DND-41 (cell line): ENCODE data around the gene SMAP2.

Experiments used
- ATAC-seq: fragments of 200-7000 bp; cut with Tn5 transposase; 3 replicates; pipeline ENCODE4 v1.9.1; 2021; ENCODE audit warnings: low read depth; ENCODE audit not compliant: insufficient read depth
- DNase-seq: peaks from one replicate; pipeline ENCODE4 v3.0.0-alpha.2; 2020
- H2AFZ ChIP-seq: 2 replicates; pipeline ENCODE4 v1.6.0; 2012; ENCODE audit warnings: low read depth, low read length
- H3K27ac ChIP-seq: 2 replicates; pipeline ENCODE4 v1.5.1; 2012; ENCODE audit warnings: low read length, inconsistent platforms
- H3K27me3 ChIP-seq: fragments of 200-600 bp; sonication (generic); 2 replicates; pipeline ENCODE4 v1.6.0; 2012; ENCODE audit warnings: low read length, mild to moderate bottlenecking, inconsistent platforms; ENCODE audit not compliant: insufficient read depth, poor library complexity
- H3K36me3 ChIP-seq: 2 replicates; pipeline ENCODE4 v1.5.1; 2012; ENCODE audit warnings: low read length, inconsistent platforms; ENCODE audit not compliant: insufficient read depth
- H3K4me1 ChIP-seq: 2 replicates; pipeline ENCODE4 v1.5.1; 2012; ENCODE audit warnings: mild to moderate bottlenecking, low read length; ENCODE audit not compliant: insufficient read depth
- H3K4me2 ChIP-seq: 2 replicates; pipeline ENCODE4 v1.6.0; 2012; ENCODE audit warnings: mild to moderate bottlenecking, moderate library complexity, low read length, inconsistent platforms; ENCODE audit not compliant: insufficient read depth
- H3K4me3 ChIP-seq, 2 experiments: fragments of 200-600 bp in 1 of 2; shearing (Covaris generic) in 1 of 2; 2 replicates each; pipeline ENCODE4 v1.5.1; 2012 to 2016; ENCODE audit warnings: inconsistent platforms in 2 of 2, low read length in 2 of 2, mild to moderate bottlenecking in 2 of 2, low read depth in 1 of 2, moderate library complexity in 1 of 2
- H3K79me2 ChIP-seq: 2 replicates; pipeline ENCODE4 v1.6.0; 2012; ENCODE audit warnings: low read length, inconsistent platforms; ENCODE audit not compliant: insufficient read depth
- H3K9ac ChIP-seq: 2 replicates; pipeline ENCODE4 v1.6.0; 2012; ENCODE audit warnings: low read depth, mild to moderate bottlenecking, inconsistent platforms, low read length, moderate library complexity
- H3K9me3 ChIP-seq: 2 replicates; pipeline ENCODE4 v1.5.1; 2012; ENCODE audit warnings: low read length, moderate library complexity, mild to moderate bottlenecking, inconsistent platforms; ENCODE audit not compliant: insufficient read depth, severe bottlenecking
- H4K20me1 ChIP-seq: 2 replicates; pipeline ENCODE4 v1.6.0; 2012; ENCODE audit warnings: low read length; ENCODE audit not compliant: insufficient read depth
- EZH2 ChIP-seq: IDR thresholded peaks from 3 replicates; pipeline ENCODE4 v1.6.1; 2012; ENCODE audit warnings: borderline replicate concordance, low read depth, mild to moderate bottlenecking, moderate library complexity, low read length, inconsistent platforms; ENCODE audit not compliant: severe bottlenecking
- TF ChIP-seq, protein P1 (sequence below): IDR thresholded peaks from 2 replicates; pipeline ENCODE4 v1.5.1; 2012; ENCODE audit warnings: borderline replicate concordance, low read length, moderate library complexity, mild to moderate bottlenecking; ENCODE audit not compliant: poor library complexity, severe bottlenecking; ENCODE audit errors: extremely low read depth

Gene SMAP2

GRCh38 chr1:40379785-40380452, 6.4 kb downstream of the SMAP2 start:
- H3K4me2 ChIP-seq: no peak overlapping the region
- peaks cover 39% of the 10 kb centered on the region for H3K79me2 ChIP-seq
- peaks cover 22% of the 10 kb centered on the region for H3K4me1 ChIP-seq
- H2AFZ ChIP-seq: no peak overlapping the region
- ATAC-seq (no peak), DNase-seq (no peak)
- H3K4me3 ChIP-seq: no peak overlapping the region
- H3K27me3 ChIP-seq: no peaks in the 10 kb centered on the region
- H4K20me1 ChIP-seq: peaks cover 35% of the 10 kb centered on the region; the same call in 1 of the 2 replicates
- H3K27ac ChIP-seq: no peak overlapping the region
- no peaks in the 10 kb centered on the region for H3K36me3 ChIP-seq
- no peak overlapping the region for H3K9ac ChIP-seq
- H3K9me3 ChIP-seq: no peaks in the 10 kb centered on the region
- TF ChIP-seq, protein P1, sequence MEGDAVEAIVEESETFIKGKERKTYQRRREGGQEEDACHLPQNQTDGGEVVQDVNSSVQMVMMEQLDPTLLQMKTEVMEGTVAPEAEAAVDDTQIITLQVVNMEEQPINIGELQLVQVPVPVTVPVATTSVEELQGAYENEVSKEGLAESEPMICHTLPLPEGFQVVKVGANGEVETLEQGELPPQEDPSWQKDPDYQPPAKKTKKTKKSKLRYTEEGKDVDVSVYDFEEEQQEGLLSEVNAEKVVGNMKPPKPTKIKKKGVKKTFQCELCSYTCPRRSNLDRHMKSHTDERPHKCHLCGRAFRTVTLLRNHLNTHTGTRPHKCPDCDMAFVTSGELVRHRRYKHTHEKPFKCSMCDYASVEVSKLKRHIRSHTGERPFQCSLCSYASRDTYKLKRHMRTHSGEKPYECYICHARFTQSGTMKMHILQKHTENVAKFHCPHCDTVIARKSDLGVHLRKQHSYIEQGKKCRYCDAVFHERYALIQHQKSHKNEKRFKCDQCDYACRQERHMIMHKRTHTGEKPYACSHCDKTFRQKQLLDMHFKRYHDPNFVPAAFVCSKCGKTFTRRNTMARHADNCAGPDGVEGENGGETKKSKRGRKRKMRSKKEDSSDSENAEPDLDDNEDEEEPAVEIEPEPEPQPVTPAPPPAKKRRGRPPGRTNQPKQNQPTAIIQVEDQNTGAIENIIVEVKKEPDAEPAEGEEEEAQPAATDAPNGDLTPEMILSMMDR: no peak
- no peak for TF ChIP-seq EZH2

DNA sequence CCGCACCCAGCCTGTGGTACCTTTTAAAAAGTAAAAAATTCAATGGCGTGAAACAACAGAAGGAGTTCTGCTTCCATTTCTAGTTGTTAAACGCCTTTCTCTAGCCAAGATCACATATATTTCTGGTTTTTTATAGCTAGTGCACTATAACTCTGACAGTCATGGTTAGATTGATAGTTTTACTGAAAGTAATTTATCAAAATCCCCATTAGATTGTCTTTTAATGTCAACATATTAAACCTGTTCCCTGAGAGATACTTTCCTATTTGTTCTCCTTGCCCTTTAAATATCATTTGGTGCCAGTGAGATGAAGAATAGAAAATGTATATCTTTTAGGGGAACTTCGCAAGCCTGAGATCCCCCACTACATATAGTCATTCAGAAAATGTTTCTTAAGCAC, 7.3 kb downstream of the SMAP2 start:
- Histone ChIP-seq H3K27me3 (no peaks in the 10 kb centered on the region), H3K4me3 (no peak overlapping the region), H3K27ac (no peak overlapping the region), H3K9me3 (no peaks in the 10 kb centered on the region), H2AFZ (no peak overlapping the region), H3K79me2 (peaks cover 31% of the 10 kb centered on the region), H3K9ac (no peak overlapping the region), H4K20me1 (peaks cover 39% of the 10 kb centered on the region; the same call in 1 of the 2 replicates), H3K4me2 (no peak overlapping the region), H3K4me1 (peaks cover 24% of the 10 kb centered on the region), H3K36me3 (no peaks in the 10 kb centered on the region)
- ATAC-seq: no peak
- DNase-seq: no peak
- TF ChIP-seq EZH2: no peak
- TF ChIP-seq, protein P1: no peak

DNA sequence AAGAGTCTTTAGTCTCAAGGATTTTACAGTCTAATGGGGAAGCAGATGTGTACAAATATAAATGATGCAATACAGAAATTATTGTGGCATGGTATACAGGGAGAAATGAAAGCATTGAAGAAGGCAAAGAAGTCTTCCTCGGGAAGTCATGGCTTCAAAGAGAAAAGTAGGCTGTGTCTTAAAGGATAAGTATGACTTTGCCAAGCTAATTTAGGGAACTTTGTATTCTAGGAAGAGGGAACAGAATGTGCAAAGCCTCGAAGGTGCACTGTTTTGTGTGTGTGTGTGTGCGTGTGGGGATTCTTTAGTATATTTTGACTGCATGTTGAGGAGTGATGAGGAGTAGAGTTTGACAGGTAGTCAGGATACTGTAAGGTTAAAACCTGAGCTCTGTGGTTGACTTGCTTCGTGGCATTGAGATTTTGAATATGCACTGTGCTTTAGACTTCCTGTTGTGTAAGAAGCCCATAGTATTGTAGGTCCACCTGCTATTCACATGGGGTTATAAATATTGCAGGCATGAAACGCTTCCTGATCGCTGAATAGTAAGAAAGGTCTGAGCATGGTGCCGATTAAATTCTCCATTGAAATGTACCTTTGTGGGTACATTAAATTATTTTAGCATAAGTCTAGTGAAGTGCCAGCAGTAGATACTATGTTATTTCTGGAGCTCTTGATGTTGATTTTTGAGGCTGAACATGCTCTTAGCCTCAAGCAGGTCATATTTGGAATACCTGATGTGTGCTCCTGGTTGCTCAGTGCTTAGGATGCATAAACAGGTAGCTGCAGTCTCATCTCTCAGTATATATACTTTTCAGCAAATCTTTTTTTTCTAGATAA, 8.0 kb downstream of the SMAP2 start:
- Histone ChIP-seq H3K4me3 (no peak overlapping the region), H3K36me3 (no peaks in the 10 kb centered on the region), H3K4me2 (no peak overlapping the region), H3K27me3 (no peaks in the 10 kb centered on the region), H3K9ac (no peak overlapping the region), H4K20me1 (peaks cover 39% of the 10 kb centered on the region; the same call in 1 of the 2 replicates), H3K9me3 (no peaks in the 10 kb centered on the region), H3K27ac (no peak overlapping the region), H3K4me1 (peaks cover 30% of the 10 kb centered on the region), H2AFZ (no peak overlapping the region), H3K79me2 (peaks cover 27% of the 10 kb centered on the region)
- no peak for DNase-seq
- ATAC-seq: no peak
- TF ChIP-seq, protein P1: no peak
- TF ChIP-seq EZH2: no peak
